ENCODE data around the gene KLC4. TPM values are rescaled to one million over a fixed set of nuclear protein-coding genes. Genes with fewer than 3 reads are reported as not detected.

KLC4 gene
- total RNA-seq, 3 donors from 2014 or later (not counting 1 experiment from before 2014, with no cell fraction given) = 35.9 to 39.4 (median 37.4) TPM

DNA sequence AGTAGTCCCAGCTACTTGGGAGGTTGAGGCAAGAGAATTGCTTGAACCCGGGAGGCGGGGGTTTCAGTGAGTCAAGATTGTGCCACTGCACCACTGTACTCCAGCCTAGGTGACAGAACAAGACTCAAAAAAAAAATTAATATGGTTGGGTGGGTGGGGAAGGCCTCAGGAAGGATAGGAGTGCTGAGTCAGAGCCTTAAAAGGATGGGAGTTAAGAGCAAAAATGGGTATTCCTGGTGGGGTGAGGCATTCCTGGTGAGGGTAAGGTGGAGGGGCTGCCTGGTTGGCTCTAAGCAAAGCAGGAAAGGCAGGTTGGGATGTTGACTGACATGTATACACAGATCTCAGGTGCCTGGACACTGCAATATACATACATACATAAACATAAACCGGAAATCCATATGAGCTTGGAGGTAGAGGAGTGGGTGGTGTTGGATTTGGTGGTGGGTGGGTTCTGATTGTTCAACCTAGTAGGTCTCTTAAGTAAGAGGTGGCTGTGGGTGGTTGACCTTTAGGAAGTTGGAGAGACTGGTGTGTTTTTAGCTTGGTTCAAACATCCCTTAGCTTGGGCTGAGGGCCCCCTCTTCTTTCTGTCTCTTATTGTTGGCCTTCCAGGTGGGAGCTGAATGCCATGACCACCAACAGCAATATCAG, 39.3 kb upstream of the KLC4 start:
- H3K27ac Mint-ChIP-seq = peak overlapping the region in 1 of 2 donors; percentile 78
- H3K36me3 ChIP-seq (ENCODE audit: control insufficient read depth, insufficient read depth, low read length) = peaks cover 26% of the 10 kb centered on the region
- 100% methylated on average over 2 of the region's 3 CpGs for WGBS (ENCODE audit: insufficient coverage)
- TF ChIP-seq CTCF (IDR thresholded peaks at IDR 0.05) = no peak
- no peak for DNase-seq
- H3K4me3 ChIP-seq (ENCODE audit: low read length) = no peak overlapping the region
- H3K9me3 ChIP-seq (ENCODE audit: control insufficient read depth, insufficient read depth, low read length) = no peaks in the 10 kb centered on the region
- H3K4me1 ChIP-seq (ENCODE audit: control insufficient read depth, insufficient read depth, low read length) = peaks cover 38% of the 10 kb centered on the region
- peaks cover 7% of the 10 kb centered on the region for H3K36me3 Mint-ChIP-seq
- peak overlapping the region; percentile 64 for H3K4me3 Mint-ChIP-seq
- intact Hi-C loops (cut with micrococcal nuclease) = no loop called here
- no peak overlapping the region for H3K27ac ChIP-seq (ENCODE audit: low read length)
- H3K27me3 ChIP-seq (ENCODE audit: control insufficient read depth, insufficient read depth, low read length) = no peaks in the 10 kb centered on the region
- no peaks in the 10 kb centered on the region for H3K9me3 Mint-ChIP-seq
- no peaks in the 10 kb centered on the region for H3K27me3 Mint-ChIP-seq (ENCODE audit: low read depth in 2 of 2)
- H3K4me1 Mint-ChIP-seq = peaks cover 28 to 48% of the 10 kb centered on the region in 2 donors
- ATAC-seq = no peak

GRCh38 chr6:43020847-43021246, 38.6 kb upstream of the KLC4 start:
- ATAC-seq (no peak), DNase-seq (no peak)
- peaks cover 30% of the 10 kb centered on the region for H3K36me3 ChIP-seq (ENCODE audit: control insufficient read depth, insufficient read depth, low read length)
- Mint-ChIP-seq H3K27ac (peak overlapping the region; percentile 78 to 80), H3K36me3 (peaks cover 7% of the 10 kb centered on the region), H3K27me3 (ENCODE audit: low read depth in 2 of 2) (no peaks in the 10 kb centered on the region), H3K9me3 (no peaks in the 10 kb centered on the region), H3K4me1 (peaks cover 28 to 47% of the 10 kb centered on the region in 2 donors), H3K4me3 (peak overlapping the region; percentile 94)
- peaks cover 34% of the 10 kb centered on the region for H3K4me1 ChIP-seq (ENCODE audit: control insufficient read depth, insufficient read depth, low read length)
- TF ChIP-seq CTCF (IDR thresholded peaks at IDR 0.05) = no peak
- WGBS (ENCODE audit: insufficient coverage) = 96% methylated on average over 3 of the region's 5 CpGs
- H3K4me3 ChIP-seq (ENCODE audit: low read length) = peak overlapping the region; percentile 89
- no peaks in the 10 kb centered on the region for H3K9me3 ChIP-seq (ENCODE audit: control insufficient read depth, insufficient read depth, low read length)
- intact Hi-C loops (cut with micrococcal nuclease) = loop anchor here (1.0 kb wide), 1 partner anchor 37 kb away; the partner anchor contains the start of gene PPP2R5D
- peak overlapping the region; percentile 63 for H3K27ac ChIP-seq (ENCODE audit: low read length)
- no peaks in the 10 kb centered on the region for H3K27me3 ChIP-seq (ENCODE audit: control insufficient read depth, insufficient read depth, low read length)

GRCh38 chr6:43021270-43022047, 38.0 kb upstream of the KLC4 start, which contains the start of gene RRP36:
TSS of gene RRP36 (plus strand) at chr6:43021623. CDS start at chr6:43021655, 32 bp downstream.
- Histone ChIP-seq H3K36me3 (ENCODE audit: control insufficient read depth, insufficient read depth, low read length) (peaks cover 36% of the 10 kb centered on the region), H3K27me3 (ENCODE audit: control insufficient read depth, insufficient read depth, low read length) (no peaks in the 10 kb centered on the region), H3K9me3 (ENCODE audit: control insufficient read depth, insufficient read depth, low read length) (no peaks in the 10 kb centered on the region), H3K4me1 (ENCODE audit: control insufficient read depth, insufficient read depth, low read length) (peaks cover 28% of the 10 kb centered on the region), H3K4me3 (ENCODE audit: low read length) (peak within 1 kb of the TSS; percentile 89), H3K27ac (ENCODE audit: low read length) (peak within 1 kb of the TSS; percentile 63)
- H3K9me3 Mint-ChIP-seq = no peaks in the 10 kb centered on the region
- peak within 1 kb of the TSS; percentile 94 for H3K4me3 Mint-ChIP-seq
- peaks cover 22 to 41% of the 10 kb centered on the region in 2 donors for H3K4me1 Mint-ChIP-seq
- no peaks in the 10 kb centered on the region for H3K27me3 Mint-ChIP-seq (ENCODE audit: low read depth in 2 of 2)
- peak; percentile 84 to 87 (median 85) for ATAC-seq
- H3K27ac Mint-ChIP-seq = peak within 1 kb of the TSS; percentile 78 to 80
- intact Hi-C loops (cut with micrococcal nuclease) = loop anchor here (1.0 kb wide), 1 partner anchor 37 kb away; the partner anchor contains the start of gene PPP2R5D
- H3K36me3 Mint-ChIP-seq = peaks cover 7% of the 10 kb centered on the region
- DNase-seq = peak; percentile 47 to 81
- 1% methylated on average over 56 of the region's 56 CpGs for WGBS (ENCODE audit: insufficient coverage)
- TF ChIP-seq CTCF (IDR thresholded peaks at IDR 0.05) = no peak
